Suprapubic skin (tissue), 4 donors: ENCODE data around the gene TAF11L10. TPM values are rescaled to one million over a fixed set of nuclear protein-coding genes. Genes with fewer than 3 reads are reported as not detected.
"Not testable (repeated sequence)": the region's sequence is repeated elsewhere in the genome, so short reads cannot be mapped to it uniquely, and the experiment has no call there.

ENCODE experiments used
- DNase-seq, 2 donors: peaks; one replicate each; pipeline ENCODE4 v3.0.0-alpha.2; 2019; ENCODE audit warnings: low spot score in 2 of 2
- H3K27ac ChIP-seq: fragments of 200-600 bp; sonication (generic); one replicate; pipeline ENCODE4 v1.5.1; 2019
- H3K27me3 ChIP-seq: fragments of 200-600 bp; sonication (generic); one replicate; pipeline ENCODE4 v1.5.1; 2019
- H3K36me3 ChIP-seq: fragments of 200-600 bp; sonication (generic); one replicate; pipeline ENCODE4 v1.5.1; 2019
- H3K4me1 ChIP-seq: fragments of 200-600 bp; sonication (generic); one replicate; pipeline ENCODE4 v1.5.1; 2019
- H3K4me3 ChIP-seq: fragments of 200-600 bp; sonication (generic); one replicate; pipeline ENCODE4 v1.5.1; 2019; ENCODE audit warnings: mild to moderate bottlenecking
- H3K9me3 ChIP-seq: fragments of 200-600 bp; sonication (generic); one replicate; pipeline ENCODE4 v1.5.1; 2019
- EP300 ChIP-seq: sonication (generic); formaldehyde crosslinking; IDR thresholded peaks from one replicate; pipeline ENCODE4 v1.6.1; 2017; ENCODE audit warnings: antibody characterized with exemption
- POLR2A ChIP-seq, 2 donors: fragments of 450-650 bp; IDR thresholded peaks; one replicate each; pipeline ENCODE4 v1.6.1; 2017; ENCODE audit warnings: antibody characterized with exemption in 2 of 2, mild to moderate bottlenecking in 2 of 2, moderate library complexity in 2 of 2
- POLR2AphosphoS5 ChIP-seq, 3 donors: sonication (generic); formaldehyde crosslinking; IDR thresholded peaks; one replicate each; pipeline ENCODE4 v1.6.1; 2017; ENCODE audit warnings: antibody characterized with exemption in 3 of 3
- WGBS: methylation state at CpG from one replicate; pipeline ENCODE4 v1.1.5; 2018; 5-methylcytosine and 5-hydroxymethylcytosine counted together
- total RNA-seq, 4 donors: library from RNA; depleted of rRNA; stranded (reverse); fragments of >200 nt; gene quantifications; one replicate each; pipeline ENCODE4 v1.1.0, GENCODE V29; 2016
- TF ChIP-seq, protein P1 (sequence below), 2 donors: fragments of 200-600 bp in 1 of 2; fragments of 450-650 bp in 1 of 2; sonication (generic) in 1 of 2; IDR thresholded peaks; one replicate each; pipeline ENCODE4 v1.5.1; 2016 to 2019; ENCODE audit warnings: antibody characterized with exemption in 2 of 2, mild to moderate bottlenecking in 1 of 2, moderate library complexity in 1 of 2

The TAF11L10 gene
- total RNA-seq = not detected

- no CpG with 5 or more reads among the region's 15 CpGs for WGBS
Observed at GRCh38 chr5:17597728-17598127, at the start of gene TAF11L10. Gene TAF11L10, minus strand, starts transcription at chr5:17597828.

DNA sequence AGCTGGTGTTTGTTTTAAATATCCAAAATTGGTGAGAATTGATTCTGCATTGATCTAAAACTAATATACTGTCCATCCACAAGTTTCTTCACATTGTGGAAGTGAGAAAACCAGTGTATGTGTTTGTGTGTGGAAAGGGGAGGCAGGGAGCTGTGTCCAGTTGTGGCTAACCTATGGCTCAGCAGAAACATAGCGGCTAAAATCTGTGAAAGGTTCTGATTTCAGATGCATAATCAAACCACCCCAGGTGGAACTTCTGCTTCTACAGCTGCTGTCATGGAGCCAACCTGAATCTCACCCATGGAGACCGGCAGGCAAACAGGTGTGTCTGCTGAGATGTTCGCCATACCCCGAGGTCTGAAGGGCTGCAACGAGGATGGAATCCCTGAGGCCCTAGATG lies 36.5 kb upstream of the TAF11L10 start, which contains the start of gene TAF11L14:
TSS of gene TAF11L14 (plus strand) at position 301 of the 400 bp plus-strand sequence.
- Histone ChIP-seq H3K27ac (no peak within 1 kb of the TSS), H3K27me3 (no peaks in the 10 kb centered on the region), H3K36me3 (no peaks in the 10 kb centered on the region), H3K4me3 (no peak within 1 kb of the TSS), H3K9me3 (no peaks in the 10 kb centered on the region), H3K4me1 (no peaks in the 10 kb centered on the region)
- TF ChIP-seq POLR2AphosphoS5 (IDR thresholded peaks at IDR 0.05) (no peak), EP300 (no peak), POLR2A (IDR thresholded peaks at IDR 0.05) (no peak)
- TF ChIP-seq, protein P1, sequence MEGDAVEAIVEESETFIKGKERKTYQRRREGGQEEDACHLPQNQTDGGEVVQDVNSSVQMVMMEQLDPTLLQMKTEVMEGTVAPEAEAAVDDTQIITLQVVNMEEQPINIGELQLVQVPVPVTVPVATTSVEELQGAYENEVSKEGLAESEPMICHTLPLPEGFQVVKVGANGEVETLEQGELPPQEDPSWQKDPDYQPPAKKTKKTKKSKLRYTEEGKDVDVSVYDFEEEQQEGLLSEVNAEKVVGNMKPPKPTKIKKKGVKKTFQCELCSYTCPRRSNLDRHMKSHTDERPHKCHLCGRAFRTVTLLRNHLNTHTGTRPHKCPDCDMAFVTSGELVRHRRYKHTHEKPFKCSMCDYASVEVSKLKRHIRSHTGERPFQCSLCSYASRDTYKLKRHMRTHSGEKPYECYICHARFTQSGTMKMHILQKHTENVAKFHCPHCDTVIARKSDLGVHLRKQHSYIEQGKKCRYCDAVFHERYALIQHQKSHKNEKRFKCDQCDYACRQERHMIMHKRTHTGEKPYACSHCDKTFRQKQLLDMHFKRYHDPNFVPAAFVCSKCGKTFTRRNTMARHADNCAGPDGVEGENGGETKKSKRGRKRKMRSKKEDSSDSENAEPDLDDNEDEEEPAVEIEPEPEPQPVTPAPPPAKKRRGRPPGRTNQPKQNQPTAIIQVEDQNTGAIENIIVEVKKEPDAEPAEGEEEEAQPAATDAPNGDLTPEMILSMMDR (IDR thresholded peaks at IDR 0.05) = no peak
- DNase-seq = no peak
- WGBS = 62% methylated on average over 4 of the region's 5 CpGs

More at GRCh38 chr5:17597728-17598127, at the start of gene TAF11L10:
- not testable (repeated sequence) for H3K4me3 ChIP-seq, H3K27ac ChIP-seq, H3K4me1 ChIP-seq, DNase-seq, H3K9me3 ChIP-seq, H3K27me3 ChIP-seq, H3K36me3 ChIP-seq

GRCh38 chr5:17631788-17632187 lies 34.2 kb upstream of the TAF11L10 start, which contains the start of gene TAF11L13:
Gene TAF11L13, plus strand, starts transcription at chr5:17632088.
- H3K4me3 ChIP-seq, DNase-seq, H3K27me3 ChIP-seq, H3K27ac ChIP-seq, H3K36me3 ChIP-seq, H3K4me1 ChIP-seq, H3K9me3 ChIP-seq: not testable (repeated sequence)
- no CpG with 5 or more reads among the region's 12 CpGs for WGBS

- WGBS = no CpG with 5 or more reads among the region's 11 CpGs
- H3K27me3 ChIP-seq = no peaks in the 10 kb centered on the region
- no peak overlapping the region for H3K4me3 ChIP-seq
- DNase-seq = no peak
- H3K27ac ChIP-seq = no peak overlapping the region
- H3K9me3 ChIP-seq = no peaks in the 10 kb centered on the region
- no peaks in the 10 kb centered on the region for H3K4me1 ChIP-seq
- TF ChIP-seq EP300 (no peak), POLR2A (IDR thresholded peaks at IDR 0.05) (no peak), POLR2AphosphoS5 (IDR thresholded peaks at IDR 0.05) (no peak)
- TF ChIP-seq, protein P1 (IDR thresholded peaks at IDR 0.05) = no peak
- H3K36me3 ChIP-seq = no peaks in the 10 kb centered on the region
Observed at GRCh38 chr5:17625686-17626085, 28.1 kb upstream of the TAF11L10 start.

DNA sequence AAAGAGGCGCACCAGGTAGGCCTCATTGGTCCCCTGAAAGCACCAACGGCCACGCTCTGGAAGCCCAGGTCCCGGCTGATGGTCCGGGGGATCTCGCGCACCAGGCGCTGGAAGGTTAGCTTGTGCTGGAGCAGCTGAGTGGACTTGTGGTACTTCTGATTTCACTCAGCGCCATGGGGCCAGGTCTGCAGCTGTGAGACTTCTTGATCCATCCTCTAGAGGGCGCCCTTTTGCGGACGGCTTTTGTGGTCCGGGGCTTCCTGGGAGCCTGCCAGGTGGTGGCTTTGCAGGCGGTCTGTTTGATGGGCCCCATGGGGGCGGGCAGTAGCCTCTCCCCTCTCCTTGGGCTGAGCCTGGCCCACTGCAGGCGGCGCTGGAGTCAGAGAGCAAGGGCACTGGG lies 23.0 kb upstream of the TAF11L10 start:
- 100% methylated on average over 1 of the region's 17 CpGs for WGBS
- no peak overlapping the region for H3K4me3 ChIP-seq
- no peak for DNase-seq

GRCh38 chr5:17619354-17619753 lies 21.7 kb upstream of the TAF11L10 start:
- Histone ChIP-seq H3K36me3 (no peaks in the 10 kb centered on the region), H3K27me3 (no peaks in the 10 kb centered on the region), H3K4me3 (no peak overlapping the region), H3K4me1 (no peaks in the 10 kb centered on the region), H3K27ac (no peak overlapping the region), H3K9me3 (no peaks in the 10 kb centered on the region)
- DNase-seq = no peak
- WGBS = 38% methylated on average over 3 of the region's 3 CpGs
- TF ChIP-seq EP300 = no peak
- TF ChIP-seq POLR2A (IDR thresholded peaks at IDR 0.05) = no peak
- no peak for TF ChIP-seq POLR2AphosphoS5 (IDR thresholded peaks at IDR 0.05)
- TF ChIP-seq, protein P1 (IDR thresholded peaks at IDR 0.05) = no peak

More for the DNA sequence above, 23.0 kb upstream of the TAF11L10 start:
- no peaks in the 10 kb centered on the region for H3K9me3 ChIP-seq
- H3K36me3 ChIP-seq = no peaks in the 10 kb centered on the region
- TF ChIP-seq POLR2AphosphoS5 (IDR thresholded peaks at IDR 0.05) (no peak), POLR2A (IDR thresholded peaks at IDR 0.05) (no peak), EP300 (no peak)
- TF ChIP-seq, protein P1 (IDR thresholded peaks at IDR 0.05) = no peak
- no peak overlapping the region for H3K27ac ChIP-seq
- H3K27me3 ChIP-seq = no peaks in the 10 kb centered on the region
- H3K4me1 ChIP-seq = no peaks in the 10 kb centered on the region
